Thoracic aorta (tissue), 2 donors: ENCODE measurements around the gene TGFB1I1. TPM values are rescaled to one million over a fixed set of nuclear protein-coding genes. Genes with fewer than 3 reads are reported as not detected.
A peak's percentile ranks its signal among the peaks of the same experiment; 100 is the strongest.

Source experiments
- ATAC-seq: fragments of 150-250 bp; one replicate; pipeline ENCODE4 v1.8.0; 2017; ENCODE audit warnings: low read depth; ENCODE audit not compliant: insufficient number of reproducible peaks, low FRiP score
- DNase-seq: peaks from one replicate; pipeline ENCODE4 v3.0.0-alpha.2; 2020; ENCODE audit warnings: low spot score
- H3K27ac ChIP-seq, 2 donors: fragments of 200-600 bp; sonication (generic); 1 replicate in 1 of 2; 2 replicates in 1 of 2; pipeline ENCODE4 v1.5.1; 2016; ENCODE audit warnings: mild to moderate bottlenecking in 2 of 2, moderate library complexity in 2 of 2
- H3K27me3 ChIP-seq: fragments of 200-600 bp; sonication (generic); replicated peaks from 2 replicates; pipeline ENCODE4 v1.6.0; 2016; ENCODE audit warnings: mild to moderate bottlenecking; ENCODE audit not compliant: insufficient read depth
- H3K36me3 ChIP-seq: fragments of 200-600 bp; sonication (generic); one replicate; pipeline ENCODE4 v1.5.1; 2016
- H3K4me1 ChIP-seq, 2 donors: fragments of 200-600 bp; sonication (generic); 1 replicate in 1 of 2; 2 replicates in 1 of 2; pipeline versions ENCODE4 v1.5.1 to v1.6.0; 2016; ENCODE audit warnings: low read depth in 2 of 2, mild to moderate bottlenecking in 1 of 2; ENCODE audit not compliant: control insufficient read depth in 1 of 2
- H3K4me3 ChIP-seq: fragments of 200-600 bp; sonication (generic); 2 replicates; pipeline ENCODE4 v1.5.1; 2016; ENCODE audit warnings: mild to moderate bottlenecking
- H3K9me3 ChIP-seq: fragments of 200-600 bp; sonication (generic); 2 replicates; pipeline ENCODE4 v1.5.1; 2016
- CTCF ChIP-seq: fragments of 200-600 bp; sonication (generic); IDR thresholded peaks from one replicate; pipeline ENCODE4 v1.5.1; 2019; ENCODE audit warnings: antibody characterized with exemption
- total RNA-seq, 2 donors: library from RNA; depleted of rRNA; stranded (reverse); fragments of >200 nt; gene quantifications; one replicate each; pipeline versions ENCODE4 v1.1.0 to v1.2.3, GENCODE V29; 2016

Gene TGFB1I1
- total RNA-seq, 2 donors from 2014 or later: 192 to 231 TPM

GRCh38 chr16:31467151-31467773, 4.7 kb upstream of the TGFB1I1 start:
- TF ChIP-seq CTCF: no peak
- Histone ChIP-seq H3K36me3 (peaks cover 11% of the 10 kb centered on the region), H3K9me3 (no peaks in the 10 kb centered on the region), H3K27me3 (no peaks in the 10 kb centered on the region), H3K27ac (no peak overlapping the region), H3K4me1 (peaks cover 10 to 14% of the 10 kb centered on the region in 2 donors), H3K4me3 (no peak overlapping the region)
- no peak for ATAC-seq
- DNase-seq: no peak

- H3K4me3 ChIP-seq: no peak overlapping the region
- no peak overlapping the region for H3K27ac ChIP-seq
- DNase-seq (no peak), ATAC-seq (no peak)
- TF ChIP-seq CTCF: no peak
- H3K36me3 ChIP-seq: peaks cover 5% of the 10 kb centered on the region
- no peaks in the 10 kb centered on the region for H3K9me3 ChIP-seq
- H3K27me3 ChIP-seq: no peaks in the 10 kb centered on the region
- peaks cover 10 to 14% of the 10 kb centered on the region in 2 donors for H3K4me1 ChIP-seq
Measured at GRCh38 chr16:31467858-31468257, 4.1 kb upstream of the TGFB1I1 start.

GRCh38 chr16:31470615-31471014, 1.3 kb upstream of the TGFB1I1 start:
- H3K27me3 ChIP-seq: no peaks in the 10 kb centered on the region
- peaks cover 29% of the 10 kb centered on the region for H3K36me3 ChIP-seq
- ATAC-seq: no peak
- H3K9me3 ChIP-seq: no peaks in the 10 kb centered on the region
- no peak for TF ChIP-seq CTCF
- H3K4me3 ChIP-seq: peak overlapping the region; percentile 100
- H3K4me1 ChIP-seq: peaks cover 13 to 30% of the 10 kb centered on the region in 2 donors
- DNase-seq: no peak
- peak overlapping the region; percentile 100 for H3K27ac ChIP-seq

GRCh38 chr16:31471241-31471874, 594 bp upstream of the TGFB1I1 start:
- H3K4me1 ChIP-seq: peaks cover 13 to 30% of the 10 kb centered on the region in 2 donors
- no peaks in the 10 kb centered on the region for H3K27me3 ChIP-seq
- H3K9me3 ChIP-seq: no peaks in the 10 kb centered on the region
- peak overlapping the region; percentile 100 for H3K4me3 ChIP-seq
- ATAC-seq (peak; percentile 20), DNase-seq (no peak)
- H3K36me3 ChIP-seq: peaks cover 33% of the 10 kb centered on the region
- peak overlapping the region; percentile 100 for H3K27ac ChIP-seq
- TF ChIP-seq CTCF: no peak

GRCh38 chr16:31472709-31473203, 804 bp downstream of the TGFB1I1 start:
- Histone ChIP-seq H3K9me3 (no peaks in the 10 kb centered on the region), H3K4me1 (peaks cover 13 to 30% of the 10 kb centered on the region in 2 donors), H3K36me3 (peaks cover 45% of the 10 kb centered on the region), H3K4me3 (peak overlapping the region; percentile 100), H3K27me3 (no peaks in the 10 kb centered on the region), H3K27ac (peak overlapping the region; percentile 100)
- peak; percentile 88 for ATAC-seq
- peak; percentile 81 for TF ChIP-seq CTCF
- DNase-seq: peak; percentile 81
